NAMALWA (cell line): Measurements from ENCODE around the gene NUDCD3.

ENCODE experiments used
- DNase-seq: peaks from one replicate; pipeline ENCODE4 v3.0.0-alpha.2; 2015; ENCODE audit warnings: low spot score

The NUDCD3 gene

GRCh38 chr7:44353668-44354067 lies 136.8 kb downstream of the NUDCD3 start:
- DNase-seq, result no peak

GRCh38 chr7:44348851-44349781 lies 141.3 kb downstream of the NUDCD3 start:
- DNase-seq, result no peak

GRCh38 chr7:44348300-44348699 lies 142.2 kb downstream of the NUDCD3 start:
- peak; percentile 79 for DNase-seq

GRCh38 chr7:44347546-44348114 lies 142.8 kb downstream of the NUDCD3 start:
- no peak for DNase-seq

- no peak for DNase-seq
Observed at GRCh38 chr7:44346063-44346462, 144.4 kb downstream of the NUDCD3 start.

- no peak for DNase-seq
Observed at GRCh38 chr7:44341401-44341800, 149.1 kb downstream of the NUDCD3 start.

GRCh38 chr7:44338600-44338999 lies 151.9 kb downstream of the NUDCD3 start:
- DNase-seq, result peak; percentile 81

GRCh38 chr7:44336491-44336890 lies 154.0 kb downstream of the NUDCD3 start:
- DNase-seq, result no peak

- DNase-seq, result no peak
Observed at GRCh38 chr7:44335184-44335583, 155.3 kb downstream of the NUDCD3 start.

- DNase-seq, result no peak
Observed at GRCh38 chr7:44334734-44335097, 155.7 kb downstream of the NUDCD3 start.

- DNase-seq, result no peak
Observed at GRCh38 chr7:44333911-44334733, 156.3 kb downstream of the NUDCD3 start.

GRCh38 chr7:44331682-44332081 lies 158.8 kb downstream of the NUDCD3 start:
- no peak for DNase-seq

GRCh38 chr7:44330331-44330730 lies 160.1 kb downstream of the NUDCD3 start:
- DNase-seq, result no peak

GRCh38 chr7:44329888-44330287 lies 160.6 kb downstream of the NUDCD3 start:
- DNase-seq, result no peak
